ENCODE measurements around the gene APCDD1L.

- TF ChIP-seq SIN3A (IDR thresholded peaks at IDR 0.05; ENCODE audit: borderline replicate concordance, insufficient read depth, low read length), result no peak
- TF ChIP-seq POLR2AphosphoS5 (IDR thresholded peaks at IDR 0.05; ENCODE audit: low read depth, low read length), result no peak
Measured at GRCh38 chr20:58450254-58450653, 64.9 kb downstream of the APCDD1L start.

All from PFSK-1 (cell line).